IMR-90 (cell line): ENCODE measurements around the gene FBN1. TPM values are rescaled to one million over a fixed set of nuclear protein-coding genes. Genes with fewer than 3 reads are reported as not detected.
A peak's percentile ranks its signal among the peaks of the same experiment; 100 is the strongest.

Experiments used
- ATAC-seq: fragments of 200-7000 bp; cut with Tn5 transposase; 2 replicates; pipeline ENCODE4 v1.9.1; 2020; ENCODE audit warnings: low read depth, mild to moderate bottlenecking, moderate library complexity
- BruUV-seq: library from RNA; stranded (reverse); fragments of 400-500 nt; replicated peaks from 2 replicates; lab custom pipeline; 2021; lab: Mats Ljungman, UMichigan
- CTCF ChIA-PET: fragments of 300-600 bp; formaldehyde crosslinking; extraction: SDS; loops from one replicate; lab custom pipeline; 2021; ENCODE audit warnings: antibody characterized with exemption; lab: Yijun Ruan, JAX
- POLR2A ChIA-PET: fragments of 300-600 bp; sonication (Branson Sonifier 250); formaldehyde crosslinking; loops from one replicate; lab custom pipeline; 2022; ENCODE audit warnings: antibody characterized with exemption; ENCODE audit not compliant: unreplicated experiment; lab: Charles Lee
- DNase-seq: peaks from one replicate; pipeline ENCODE4 v3.0.0; 2013
- H2AFZ ChIP-seq: replicated peaks from 2 replicates; pipeline ENCODE3; 2013; ENCODE audit warnings: low read length, mild to moderate bottlenecking; ENCODE audit not compliant: poor library complexity
- H2AK5ac ChIP-seq: 2 replicates; pipeline ENCODE4 v1.6.1; 2013; ENCODE audit warnings: low read depth, low read length, inconsistent platforms
- H2AK9ac ChIP-seq: replicated peaks from 2 replicates; pipeline ENCODE3; 2013; ENCODE audit warnings: mild to moderate bottlenecking, low read depth, low read length, moderate library complexity; ENCODE audit not compliant: poor library complexity
- H2BK120ac ChIP-seq: 2 replicates; pipeline ENCODE4 v1.6.1; 2013; ENCODE audit warnings: low read depth, low read length, inconsistent platforms
- H2BK15ac ChIP-seq: 3 replicates; pipeline ENCODE4 v1.6.1; 2013; ENCODE audit warnings: low read depth, low read length, inconsistent platforms
- H2BK20ac ChIP-seq: 2 replicates; pipeline ENCODE4 v1.6.1; 2013; ENCODE audit warnings: low read depth, mild to moderate bottlenecking, inconsistent platforms, low read length, moderate library complexity
- H2BK5ac ChIP-seq: 2 replicates; pipeline ENCODE4 v1.6.1; 2013; ENCODE audit warnings: mild to moderate bottlenecking, low read depth, low read length, inconsistent platforms; ENCODE audit not compliant: poor library complexity, severe bottlenecking
- H3K14ac ChIP-seq: replicated peaks from 2 replicates; pipeline ENCODE4 v1.6.1; 2013; ENCODE audit warnings: low read depth, low read length, inconsistent platforms
- H3K18ac ChIP-seq: 2 replicates; pipeline ENCODE4 v1.6.1; 2013; ENCODE audit warnings: low read depth, low read length, control low read depth
- H3K23ac ChIP-seq: 2 replicates; pipeline ENCODE4 v1.6.1; 2013; ENCODE audit warnings: low read depth, low read length, inconsistent platforms
- H3K27ac ChIP-seq: 2 replicates; pipeline ENCODE4 v1.5.1; 2013; ENCODE audit warnings: mild to moderate bottlenecking, control low read depth, low read length; ENCODE audit not compliant: insufficient read depth
- H3K27me3 ChIP-seq: 2 replicates; pipeline ENCODE4 v1.6.1; 2013; ENCODE audit warnings: low read length; ENCODE audit not compliant: control insufficient read depth, insufficient read depth
- H3K36me3 ChIP-seq: 2 replicates; pipeline ENCODE4 v1.6.1; 2013; ENCODE audit warnings: low read length, mixed read lengths; ENCODE audit not compliant: control insufficient read depth, insufficient read depth
- H3K4ac ChIP-seq: 2 replicates; pipeline ENCODE4 v1.6.1; 2013; ENCODE audit warnings: low read depth, low read length, inconsistent platforms
- H3K4me1 ChIP-seq: 2 replicates; pipeline ENCODE4 v1.6.1; 2013; ENCODE audit warnings: low read length, mixed read lengths; ENCODE audit not compliant: control insufficient read depth, insufficient read depth
- H3K4me2 ChIP-seq: 2 replicates; pipeline ENCODE4 v1.6.1; 2013; ENCODE audit warnings: low read depth, mild to moderate bottlenecking, control low read depth, low read length, moderate library complexity
- H3K4me3 ChIP-seq: 2 replicates; pipeline ENCODE4 v1.5.1; 2013; ENCODE audit warnings: low read depth, mild to moderate bottlenecking, control low read depth, low read length, moderate library complexity; ENCODE audit not compliant: insufficient read depth
- H3K56ac ChIP-seq: 2 replicates; pipeline ENCODE4 v1.6.1; 2013; ENCODE audit warnings: low read length, inconsistent platforms; ENCODE audit not compliant: insufficient read depth; ENCODE audit errors: extremely low read depth
- H3K79me1 ChIP-seq, 2 experiments: 2 replicates each; pipeline ENCODE4 v1.6.1; 2013; ENCODE audit warnings: low read length in 2 of 2, inconsistent platforms in 1 of 2, low read depth in 1 of 2
- H3K9ac ChIP-seq: 2 replicates; pipeline ENCODE4 v1.6.1; 2013; ENCODE audit warnings: low read depth, low read length, control low read depth
- H3K9me1 ChIP-seq: 2 replicates; pipeline ENCODE4 v1.6.1; 2013; ENCODE audit warnings: low read length, inconsistent platforms; ENCODE audit not compliant: insufficient read depth
- H3K9me3 ChIP-seq: 2 replicates; pipeline ENCODE4 v1.6.1; 2013; ENCODE audit warnings: low read length; ENCODE audit not compliant: control insufficient read depth, insufficient read depth
- H4K20me1 ChIP-seq: 2 replicates; pipeline ENCODE4 v1.6.1; 2013; ENCODE audit warnings: low read length, inconsistent platforms; ENCODE audit not compliant: insufficient read depth
- H4K5ac ChIP-seq: 2 replicates; pipeline ENCODE4 v1.6.1; 2013; ENCODE audit warnings: mild to moderate bottlenecking, low read depth, low read length, control low read depth
- H4K8ac ChIP-seq, 2 experiments: 2 replicates each; pipeline ENCODE4 v1.6.1; 2013; ENCODE audit warnings: low read depth in 2 of 2, low read length in 2 of 2, control low read depth in 1 of 2, inconsistent platforms in 1 of 2
- H4K91ac ChIP-seq: 2 replicates; pipeline ENCODE4 v1.6.1; 2013; ENCODE audit warnings: low read depth, low read length, inconsistent platforms; ENCODE audit not compliant: insufficient read depth
- MAFK ChIP-seq: IDR thresholded peaks from 2 replicates; pipeline ENCODE4 v1.6.1; 2012; ENCODE audit warnings: low read depth, low read length, improper control_type of control experiment
- MAZ ChIP-seq: IDR thresholded peaks from 2 replicates; pipeline ENCODE4 v1.6.1; 2012; ENCODE audit warnings: low read depth, mild to moderate bottlenecking, low read length, improper control_type of control experiment, moderate library complexity, borderline replicate concordance
- WGBS, 2 experiments: methylation state at CpG; one replicate each; pipeline versions ENCODE4 v1.1.5 to v1.1.7; 2013; ENCODE audit warnings: missing lambda C conversion rate in 2 of 2; ENCODE audit not compliant: insufficient read length in 1 of 2; ENCODE audit errors: extremely low coverage in 2 of 2; 5-methylcytosine and 5-hydroxymethylcytosine counted together
- dilution Hi-C: fragments of 300-500 bp; cut with HindIII; formaldehyde crosslinking; loops from one replicate; pipeline ENCODE4 v1.14.3; 2018; ENCODE audit warnings: low sequenced_read_pairs; ENCODE audit not compliant: unreplicated experiment
- in situ Hi-C: fragments of 300-500 bp; cut with MboI; formaldehyde crosslinking; loops from 3 replicates; pipeline ENCODE4 v1.14.3; 2019; ENCODE audit warnings: low sequenced_read_pairs, inconsistent platforms, mixed read lengths
- intact Hi-C: fragments of 100-400 bp; cut with micrococcal nuclease; formaldehyde crosslinking; loops from 2 replicates; pipeline ENCODE4 v1.10.0; 2022
- polyA plus RNA-seq, 3 experiments: library from polyadenylated mRNA; depleted of rRNA; stranded (reverse); fragments of >200 nt; gene quantifications; 2 replicates each; pipeline ENCODE4 v1.2.3, GENCODE V29; 2012; ENCODE audit warnings: low replicate concordance in 1 of 3
- total RNA-seq: library from RNA; depleted of rRNA; stranded (reverse); fragments of >200 nt; gene quantifications from 2 replicates; pipeline ENCODE4 v1.2.3, GENCODE V29; 2012

Gene FBN1
- total and polyA plus RNA-seq, 2 of the 4 experiments (the other 2 are of a cell fraction): 134 to 283 TPM

DNA sequence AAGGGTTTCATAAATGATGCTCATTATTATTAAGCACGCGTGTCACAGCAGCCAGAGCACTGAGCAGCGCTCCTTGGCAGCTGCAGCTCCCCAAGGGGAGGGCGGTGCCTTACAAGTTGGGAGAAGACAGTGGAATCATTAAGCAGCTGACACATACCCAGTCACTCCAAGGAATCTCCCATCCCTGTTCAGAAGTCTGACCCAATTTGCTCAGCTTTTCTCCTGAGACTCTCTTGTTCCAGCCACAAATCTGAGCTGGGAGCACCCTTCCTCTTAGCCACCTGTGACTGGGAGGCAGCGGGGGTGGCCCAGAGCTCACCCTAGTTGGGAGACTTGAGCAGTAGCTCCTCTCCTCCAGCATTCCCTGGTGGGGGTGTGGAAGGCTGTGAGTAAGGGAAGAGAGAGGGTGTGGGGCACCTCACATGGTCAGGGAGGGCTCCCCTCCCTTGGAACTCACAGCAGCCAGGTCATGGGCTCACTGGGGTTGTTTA, 249.9 kb downstream of the FBN1 start:
- 33% methylated on average over 3 of the region's 5 CpGs; no CpG with 5 or more reads in 1 of the 2 experiments for WGBS, 2 experiments
- ChIA-PET POLR2A (no interaction called here), CTCF (interaction anchor here (0.7 to 1.3 kb wide), 2 partner anchors 10 to 11 kb away, joined by 3 to 4 read pairs; no protein-coding TSS in a partner anchor)
- H2BK20ac ChIP-seq: peak overlapping the region; percentile 21; the same call in 1 of the 2 replicates
- no peak overlapping the region; the same call in 2 of the 3 replicates for H2BK15ac ChIP-seq
- peak overlapping the region; percentile 28 for H2BK120ac ChIP-seq
- peak overlapping the region; percentile 94 for H2AK5ac ChIP-seq
- H3K9me1 ChIP-seq: peaks cover 27% of the 10 kb centered on the region
- peak overlapping the region; percentile 64 for H3K4ac ChIP-seq
- peak overlapping the region; percentile 16; the same call in 1 of the 2 replicates for H4K91ac ChIP-seq
- intact Hi-C loops: no loop called here
- H3K56ac ChIP-seq: no peak overlapping the region
- DNase-seq: peak; percentile 86
- H4K8ac ChIP-seq: peak overlapping the region in 1 of 2 experiments; percentile 28; a peak in 1 of 4 replicates
- in situ Hi-C loops: no loop called here
- peak; percentile 81 for ATAC-seq
- no peaks in the 10 kb centered on the region for H3K36me3 ChIP-seq
- no peaks in the 10 kb centered on the region for H4K20me1 ChIP-seq
- H3K18ac ChIP-seq: no peak overlapping the region
- dilution Hi-C loops: no loop called here
- no peaks in the 10 kb centered on the region for H3K9me3 ChIP-seq
- H2AK9ac ChIP-seq: peak overlapping the region; percentile 85
- no peak overlapping the region for H3K4me2 ChIP-seq
- peak overlapping the region; percentile 77 for H2AFZ ChIP-seq
- H3K9ac ChIP-seq: no peak overlapping the region
- no peaks in the 10 kb centered on the region for H3K79me1 ChIP-seq
- H4K5ac ChIP-seq: no peak overlapping the region; the same call in 1 of the 2 replicates
- no peak overlapping the region for H3K27ac ChIP-seq
- no peaks in the 10 kb centered on the region for H3K27me3 ChIP-seq
- no peak overlapping the region for H3K4me3 ChIP-seq
- peaks cover 12% of the 10 kb centered on the region for H3K4me1 ChIP-seq
- BruUV-seq: no TSS peak
- 0 out of 2 replicates have a peak overlapping the region, but pooled peaks have one; percentile 18 for H3K14ac ChIP-seq
- 0 out of 2 replicates have a peak, but pooled peaks have one; percentile 16 for TF ChIP-seq MAZ
- no peak for TF ChIP-seq MAFK
- no peak overlapping the region; the same call in 1 of the 2 replicates for H3K23ac ChIP-seq
- no peak overlapping the region for H2BK5ac ChIP-seq
